Adrenal gland (tissue), 5 donors: Measurements from ENCODE around the gene MAN1C1.

Experiments used
- POLR2A ChIP-seq, 2 donors: fragments of 450-650 bp; IDR thresholded peaks; one replicate each; pipeline ENCODE4 v1.6.1; 2017; ENCODE audit warnings: antibody characterized with exemption in 2 of 2, mild to moderate bottlenecking in 2 of 2, moderate library complexity in 1 of 2
- TF ChIP-seq, protein P1 (sequence below), 6 experiments: fragments of 450-650 bp in 4 of 6; fragments of 200-600 bp in 2 of 6; sonication (generic) in 1 of 6; IDR thresholded peaks; 1 replicate in 5 of 6; 2 replicates in 1 of 6; pipeline versions ENCODE4 v1.5.1 to v1.8.0; 2016 to 2021; ENCODE audit warnings: antibody characterized with exemption in 6 of 6, mild to moderate bottlenecking in 2 of 6, moderate library complexity in 1 of 6
- donor health status: DM: no; HTN: no; CAD: no.

DNA sequence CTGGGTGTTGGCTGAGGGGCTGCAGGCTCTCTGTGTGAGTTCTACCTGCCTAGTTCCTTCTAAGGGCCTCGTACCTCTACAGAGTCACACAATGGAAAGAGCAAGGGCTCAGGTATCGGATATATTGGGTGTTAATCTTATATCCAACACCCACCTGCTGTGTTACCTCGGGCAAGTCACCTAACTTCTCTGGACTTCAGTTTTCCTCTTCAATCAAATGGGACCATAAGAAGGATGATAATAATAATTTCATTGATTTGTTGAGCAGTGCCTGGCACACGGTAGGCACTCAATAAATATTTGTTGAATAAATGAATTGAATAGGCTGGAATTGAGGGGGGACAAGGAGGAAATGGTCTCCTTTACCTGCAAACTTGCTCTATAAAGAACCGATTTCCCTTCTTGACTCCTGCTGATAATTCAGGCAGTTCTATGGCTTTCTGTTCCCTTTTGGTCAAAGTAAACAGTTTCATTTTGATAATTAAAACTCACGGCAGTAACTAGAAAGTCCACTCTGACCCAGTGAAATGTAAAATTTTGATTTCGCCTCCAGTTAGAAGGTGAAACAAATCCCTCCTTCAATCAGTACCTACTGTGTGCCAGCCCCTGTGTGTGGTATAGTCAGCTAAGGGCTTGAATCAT is 16.5 kb upstream of the MAN1C1 start:
- TF ChIP-seq, protein P1, sequence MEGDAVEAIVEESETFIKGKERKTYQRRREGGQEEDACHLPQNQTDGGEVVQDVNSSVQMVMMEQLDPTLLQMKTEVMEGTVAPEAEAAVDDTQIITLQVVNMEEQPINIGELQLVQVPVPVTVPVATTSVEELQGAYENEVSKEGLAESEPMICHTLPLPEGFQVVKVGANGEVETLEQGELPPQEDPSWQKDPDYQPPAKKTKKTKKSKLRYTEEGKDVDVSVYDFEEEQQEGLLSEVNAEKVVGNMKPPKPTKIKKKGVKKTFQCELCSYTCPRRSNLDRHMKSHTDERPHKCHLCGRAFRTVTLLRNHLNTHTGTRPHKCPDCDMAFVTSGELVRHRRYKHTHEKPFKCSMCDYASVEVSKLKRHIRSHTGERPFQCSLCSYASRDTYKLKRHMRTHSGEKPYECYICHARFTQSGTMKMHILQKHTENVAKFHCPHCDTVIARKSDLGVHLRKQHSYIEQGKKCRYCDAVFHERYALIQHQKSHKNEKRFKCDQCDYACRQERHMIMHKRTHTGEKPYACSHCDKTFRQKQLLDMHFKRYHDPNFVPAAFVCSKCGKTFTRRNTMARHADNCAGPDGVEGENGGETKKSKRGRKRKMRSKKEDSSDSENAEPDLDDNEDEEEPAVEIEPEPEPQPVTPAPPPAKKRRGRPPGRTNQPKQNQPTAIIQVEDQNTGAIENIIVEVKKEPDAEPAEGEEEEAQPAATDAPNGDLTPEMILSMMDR (IDR thresholded peaks at IDR 0.05): no peak
- no peak for TF ChIP-seq POLR2A (IDR thresholded peaks at IDR 0.05)
